Thymus (tissue), 11 donors: ENCODE data around the gene TBR1. TPM values are rescaled to one million over a fixed set of nuclear protein-coding genes. Genes with fewer than 3 reads are reported as not detected.

ENCODE experiments used
- DNase-seq, 9 donors: peaks; one replicate each; pipeline ENCODE4 v3.0.0-alpha.2; 2013; ENCODE audit warnings: low spot score in 9 of 9, low read depth in 6 of 9, missing footprints in 1 of 9
- H3K27ac ChIP-seq, 2 donors: one replicate each; pipeline ENCODE4 v1.5.1; 2013; ENCODE audit warnings: control low read depth in 1 of 2, low read depth in 1 of 2, low read length in 1 of 2, mild to moderate bottlenecking in 1 of 2, moderate library complexity in 1 of 2
- H3K27me3 ChIP-seq, 2 donors: one replicate each; pipeline ENCODE4 v1.5.1; 2013; ENCODE audit warnings: low read length in 1 of 2; ENCODE audit not compliant: control insufficient read depth in 2 of 2, insufficient read depth in 1 of 2
- H3K36me3 ChIP-seq, 2 donors: one replicate each; pipeline ENCODE4 v1.5.1; 2013; ENCODE audit warnings: low read length in 1 of 2, mild to moderate bottlenecking in 1 of 2, moderate library complexity in 1 of 2; ENCODE audit not compliant: control insufficient read depth in 2 of 2, insufficient read depth in 2 of 2
- H3K4me1 ChIP-seq, 2 donors: one replicate each; pipeline ENCODE4 v1.5.1; 2013; ENCODE audit warnings: low read length in 2 of 2; ENCODE audit not compliant: control insufficient read depth in 2 of 2, insufficient read depth in 2 of 2
- H3K4me3 ChIP-seq, 2 donors: one replicate each; pipeline ENCODE4 v1.5.1; 2013; ENCODE audit warnings: low read length in 2 of 2, control low read depth in 1 of 2, mild to moderate bottlenecking in 1 of 2
- H3K9me3 ChIP-seq, 2 donors: one replicate each; pipeline ENCODE4 v1.5.1; 2013; ENCODE audit warnings: low read length in 1 of 2, mild to moderate bottlenecking in 1 of 2; ENCODE audit not compliant: control insufficient read depth in 2 of 2, insufficient read depth in 1 of 2
- WGBS: extraction: QIAGEN DNeasy Blood & Tissue Kit; methylation state at CpG from one replicate; pipeline ENCODE4 v1.1.7; 2013; 5-methylcytosine and 5-hydroxymethylcytosine counted together
- polyA plus RNA-seq: library from polyadenylated mRNA; stranded (reverse); fragments of 200-250 nt; gene quantifications from one replicate; pipeline ENCODE4 v1.2.3, GENCODE V29; 2013
- total RNA-seq: library from RNA; stranded (reverse); fragments of 120-200 nt; gene quantifications from one replicate; pipeline ENCODE4 v1.2.4, GENCODE V29; 2013
- donor health status: healthy.

TBR1 gene
- total and polyA plus RNA-seq, 2 donors: 0.02 to 0.05 TPM

DNA sequence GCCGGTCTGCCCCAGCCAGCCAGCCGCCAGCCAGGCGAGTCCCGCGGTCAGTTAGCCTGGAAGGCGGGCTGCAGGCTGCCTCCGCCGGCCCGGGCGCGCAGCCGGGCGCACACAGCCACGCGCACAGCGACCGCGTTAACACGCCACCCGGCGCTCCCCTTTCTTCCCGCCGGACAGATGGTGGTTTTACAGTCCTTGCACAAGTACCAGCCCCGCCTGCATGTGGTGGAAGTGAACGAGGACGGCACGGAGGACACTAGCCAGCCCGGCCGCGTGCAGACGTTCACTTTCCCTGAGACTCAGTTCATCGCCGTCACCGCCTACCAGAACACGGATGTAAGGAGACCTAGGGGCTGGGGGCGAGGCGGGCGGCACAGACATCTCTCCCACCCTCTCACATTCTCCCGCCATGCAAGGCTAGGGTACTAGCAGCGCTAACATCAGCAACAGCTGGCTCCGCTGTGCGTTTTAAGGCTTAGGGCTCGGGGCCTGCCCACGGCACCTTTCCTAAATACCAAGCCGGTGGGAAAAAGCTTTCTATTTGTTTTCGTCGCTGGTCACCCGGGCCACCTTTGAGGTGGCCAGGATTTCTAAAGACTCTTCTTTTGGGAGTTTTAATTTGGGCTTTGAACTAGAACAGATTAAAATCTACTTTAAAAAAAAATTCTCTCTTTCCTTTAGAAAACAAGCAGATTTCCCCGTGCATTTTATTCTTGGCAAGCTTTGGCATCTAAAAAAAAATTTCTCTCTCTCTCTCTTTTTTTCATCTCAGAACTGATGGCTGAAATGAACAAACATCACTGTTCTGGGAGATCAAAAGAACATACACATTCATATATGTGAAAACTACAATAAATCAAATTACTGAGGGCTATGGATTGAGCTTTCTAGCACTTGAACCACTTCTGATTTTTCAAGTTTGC is 2.9 kb downstream of the TBR1 start:
- Histone ChIP-seq H3K36me3 (no peaks in the 10 kb centered on the region), H3K27ac (no peak overlapping the region), H3K27me3 (peaks cover 82 to 100% of the 10 kb centered on the region in 2 donors), H3K9me3 (peaks cover 0 to 7% of the 10 kb centered on the region in 2 donors), H3K4me1 (peaks cover 3 to 21% of the 10 kb centered on the region in 2 donors), H3K4me3 (no peak overlapping the region)
- DNase-seq: peak in 1 of 9 donors; percentile 17
- WGBS: 2% methylated on average over 49 of the region's 49 CpGs

GRCh38 chr2:161419638-161420190 is 3.6 kb downstream of the TBR1 start:
- Histone ChIP-seq H3K4me1 (peaks cover under 1 to 16% of the 10 kb centered on the region in 2 donors), H3K4me3 (no peak overlapping the region), H3K27ac (no peak overlapping the region), H3K9me3 (peaks cover 0 to 6% of the 10 kb centered on the region in 2 donors), H3K36me3 (no peaks in the 10 kb centered on the region), H3K27me3 (peaks cover 78 to 100% of the 10 kb centered on the region in 2 donors)
- 22% methylated on average over 3 of the region's 3 CpGs for WGBS
- no peak for DNase-seq

DNA sequence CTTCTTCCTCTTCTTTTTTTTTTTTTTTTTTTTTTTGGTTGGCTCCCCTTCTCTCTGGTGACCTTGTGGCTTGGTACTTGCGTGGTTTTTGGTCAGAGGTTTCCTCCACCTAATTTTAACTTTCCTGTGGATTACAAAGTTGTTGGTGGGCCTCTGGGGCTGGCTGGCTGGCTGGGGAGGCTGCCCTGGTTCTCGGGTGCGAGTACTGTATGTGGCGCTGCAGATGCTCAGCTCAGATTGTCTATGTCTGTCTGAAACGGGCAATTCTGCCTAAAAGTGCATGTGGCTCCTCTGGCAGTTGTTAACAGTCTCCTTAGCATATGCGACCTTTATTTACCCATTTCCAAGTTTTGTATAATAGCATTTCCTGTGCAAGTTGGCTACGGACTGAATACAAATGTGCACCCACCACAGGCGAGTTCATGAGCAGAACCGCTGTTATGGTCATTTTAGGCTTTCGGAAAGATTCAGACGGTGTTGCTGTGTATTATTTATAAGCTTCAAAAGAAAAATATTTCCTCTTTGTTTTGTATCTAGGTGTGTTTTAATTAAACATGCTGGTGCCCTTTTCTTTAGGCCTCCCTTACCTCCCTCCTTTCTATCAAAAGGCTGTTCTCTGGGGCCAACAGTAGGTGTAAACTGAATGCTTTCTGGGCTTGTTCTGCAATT is 4.4 kb downstream of the TBR1 start:
- no peak overlapping the region for H3K4me3 ChIP-seq
- H3K4me1 ChIP-seq: peaks cover 0 to 14% of the 10 kb centered on the region in 2 donors
- H3K36me3 ChIP-seq: no peaks in the 10 kb centered on the region
- DNase-seq: no peak
- H3K27ac ChIP-seq: no peak overlapping the region
- peaks cover 0 to 6% of the 10 kb centered on the region in 2 donors for H3K9me3 ChIP-seq
- 15% methylated on average over 11 of the region's 11 CpGs for WGBS
- peaks cover 81 to 100% of the 10 kb centered on the region in 2 donors for H3K27me3 ChIP-seq

GRCh38 chr2:161421686-161422085 is 5.6 kb downstream of the TBR1 start:
- Histone ChIP-seq H3K27me3 (peaks cover 80 to 100% of the 10 kb centered on the region in 2 donors), H3K36me3 (no peaks in the 10 kb centered on the region), H3K4me1 (peaks cover 0 to 14% of the 10 kb centered on the region in 2 donors), H3K4me3 (no peak overlapping the region), H3K9me3 (peaks cover 0 to 4% of the 10 kb centered on the region in 2 donors), H3K27ac (no peak overlapping the region)
- no peak for DNase-seq
- 15% methylated on average over 2 of the region's 2 CpGs for WGBS

DNA sequence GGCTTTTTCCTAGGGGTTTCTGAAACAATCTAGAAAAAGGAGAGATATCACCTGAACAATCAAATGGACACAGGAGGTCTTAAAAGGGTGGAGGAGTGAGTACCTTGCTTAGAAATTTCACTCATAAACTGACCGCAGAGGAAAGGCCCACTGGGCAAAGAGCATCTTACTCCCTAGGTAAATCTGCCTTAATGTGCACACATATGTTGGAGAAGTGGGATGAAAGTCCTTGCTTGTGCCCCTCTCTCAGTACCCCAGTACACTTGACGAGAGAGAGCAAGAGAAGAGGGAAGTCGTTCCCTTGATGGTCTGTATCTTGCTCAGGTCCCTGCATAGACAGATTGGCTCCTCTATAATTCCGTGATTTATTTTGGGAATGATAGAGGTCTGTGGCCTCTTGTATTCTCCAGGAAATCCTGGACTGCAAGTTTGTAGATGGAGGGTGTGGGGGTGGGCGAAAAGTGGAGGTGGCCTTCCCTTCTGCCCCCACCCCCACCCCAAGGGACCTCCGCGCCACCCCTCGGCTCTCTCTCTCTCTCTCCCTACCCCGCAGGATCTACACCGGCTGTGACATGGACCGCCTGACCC is 6.8 kb downstream of the TBR1 start:
- Histone ChIP-seq H3K9me3 (peaks cover 0 to 3% of the 10 kb centered on the region in 2 donors), H3K4me1 (peaks cover 3 to 21% of the 10 kb centered on the region in 2 donors), H3K4me3 (no peak overlapping the region), H3K36me3 (no peaks in the 10 kb centered on the region), H3K27ac (no peak overlapping the region), H3K27me3 (peaks cover 77 to 100% of the 10 kb centered on the region in 2 donors)
- WGBS: 11% methylated on average over 11 of the region's 11 CpGs
- DNase-seq: peak in 1 of 9 donors; percentile 9

DNA sequence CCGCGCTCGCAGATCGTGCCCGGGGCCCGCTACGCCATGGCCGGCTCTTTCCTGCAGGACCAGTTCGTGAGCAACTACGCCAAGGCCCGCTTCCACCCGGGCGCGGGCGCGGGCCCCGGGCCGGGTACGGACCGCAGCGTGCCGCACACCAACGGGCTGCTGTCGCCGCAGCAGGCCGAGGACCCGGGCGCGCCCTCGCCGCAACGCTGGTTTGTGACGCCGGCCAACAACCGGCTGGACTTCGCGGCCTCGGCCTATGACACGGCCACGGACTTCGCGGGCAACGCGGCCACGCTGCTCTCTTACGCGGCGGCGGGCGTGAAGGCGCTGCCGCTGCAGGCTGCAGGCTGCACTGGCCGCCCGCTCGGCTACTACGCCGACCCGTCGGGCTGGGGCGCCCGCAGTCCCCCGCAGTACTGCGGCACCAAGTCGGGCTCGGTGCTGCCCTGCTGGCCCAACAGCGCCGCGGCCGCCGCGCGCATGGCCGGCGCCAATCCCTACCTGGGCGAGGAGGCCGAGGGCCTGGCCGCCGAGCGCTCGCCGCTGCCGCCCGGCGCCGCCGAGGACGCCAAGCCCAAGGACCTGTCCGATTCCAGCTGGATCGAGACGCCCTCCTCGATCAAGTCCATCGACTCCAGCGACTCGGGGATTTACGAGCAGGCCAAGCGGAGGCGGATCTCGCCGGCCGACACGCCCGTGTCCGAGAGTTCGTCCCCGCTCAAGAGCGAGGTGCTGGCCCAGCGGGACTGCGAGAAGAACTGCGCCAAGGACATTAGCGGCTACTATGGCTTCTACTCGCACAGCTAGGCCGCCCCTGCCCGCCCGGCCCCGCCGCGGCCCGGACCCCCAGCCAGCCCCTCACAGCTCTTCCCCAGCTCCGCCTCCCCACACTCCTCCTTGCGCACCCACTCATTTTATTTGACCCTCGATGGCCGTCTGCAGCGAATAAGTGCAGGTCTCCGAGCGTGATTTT is 7.6 kb downstream of the TBR1 start:
- peak in 1 of 9 donors; percentile 14 for DNase-seq
- Histone ChIP-seq H3K4me3 (peak overlapping the region in 1 of 2 donors; percentile 4), H3K27me3 (peaks cover 77 to 100% of the 10 kb centered on the region in 2 donors), H3K9me3 (peaks cover 0 to 6% of the 10 kb centered on the region in 2 donors), H3K27ac (no peak overlapping the region), H3K4me1 (peaks cover 3 to 20% of the 10 kb centered on the region in 2 donors), H3K36me3 (no peaks in the 10 kb centered on the region)
- WGBS: 3% methylated on average over 125 of the region's 125 CpGs

- Histone ChIP-seq H3K4me1 (peaks cover 3 to 16% of the 10 kb centered on the region in 2 donors), H3K36me3 (no peaks in the 10 kb centered on the region), H3K4me3 (no peak overlapping the region), H3K27ac (no peak overlapping the region), H3K27me3 (peaks cover 74 to 100% of the 10 kb centered on the region in 2 donors), H3K9me3 (peaks cover 0 to 3% of the 10 kb centered on the region in 2 donors)
- WGBS: 9% methylated on average over 9 of the region's 9 CpGs
- peak in 1 of 9 donors; percentile 7 for DNase-seq
These were observed 8.3 kb downstream of the TBR1 start for GRCh38 chr2:161424394-161424769.
